Panc1 (cell line): ENCODE results near the gene TSPAN33. TPM values are rescaled to one million over a fixed set of nuclear protein-coding genes. Genes with fewer than 3 reads are reported as not detected.

Experiments
- ATAC-seq: fragments of 200-7000 bp; cut with Tn5 transposase; 2 replicates; pipeline ENCODE4 v1.9.1; 2020; ENCODE audit warnings: mild to moderate bottlenecking, moderate library complexity
- BruUV-seq: library from RNA; stranded (reverse); fragments of 400-500 nt; replicated peaks from 2 replicates; lab custom pipeline; 2021; lab: Mats Ljungman, UMichigan
- CTCF ChIA-PET: fragments of 300-600 bp; sonication (Branson Sonifier 250); formaldehyde crosslinking; loops from one replicate; lab custom pipeline; 2022; ENCODE audit warnings: antibody characterized with exemption; lab: Charles Lee
- POLR2A ChIA-PET: fragments of 300-600 bp; sonication (Branson Sonifier 250); formaldehyde crosslinking; loops from one replicate; lab custom pipeline; 2022; ENCODE audit warnings: antibody characterized with exemption; lab: Charles Lee
- DNase-seq: peaks from one replicate; pipeline ENCODE4 v3.0.0-alpha.2; 2010; ENCODE audit warnings: low read depth, low spot score
- H3K27ac ChIP-seq: 2 replicates; pipeline ENCODE4 v1.5.1; 2011; ENCODE audit warnings: mild to moderate bottlenecking, low read length, inconsistent platforms
- H3K27me3 ChIP-seq: fragments of 200-500 bp; sonication (Bioruptor generic); 2 replicates; pipeline ENCODE4 v1.6.0; 2014; ENCODE audit warnings: low read length, inconsistent platforms; ENCODE audit not compliant: control insufficient read depth, insufficient read depth
- H3K36me3 ChIP-seq: fragments of 200-500 bp; sonication (Bioruptor generic); 2 replicates; pipeline ENCODE4 v1.5.1; 2014; ENCODE audit warnings: inconsistent platforms, mild to moderate bottlenecking, low read length, moderate library complexity; ENCODE audit not compliant: control insufficient read depth, insufficient read depth
- H3K4me1 ChIP-seq: 2 replicates; pipeline ENCODE4 v1.5.1; 2011; ENCODE audit warnings: inconsistent platforms, mild to moderate bottlenecking, low read length, moderate library complexity; ENCODE audit not compliant: control insufficient read depth, insufficient read depth
- H3K4me3 ChIP-seq, 2 experiments: 2 replicates each; pipeline ENCODE4 v1.5.1; 2011 to 2012; ENCODE audit warnings: low read depth in 2 of 2, low read length in 2 of 2, mild to moderate bottlenecking in 2 of 2, inconsistent platforms in 1 of 2, moderate library complexity in 1 of 2
- H3K9me3 ChIP-seq: fragments of 200-500 bp; sonication (Bioruptor generic); 2 replicates; pipeline ENCODE4 v1.5.1; 2014; ENCODE audit warnings: low read depth, mild to moderate bottlenecking, inconsistent platforms, low read length, moderate library complexity; ENCODE audit not compliant: control insufficient read depth, insufficient read depth
- CTCF ChIP-seq: fragments of 450-650 bp; IDR thresholded peaks from 2 replicates; pipeline ENCODE4 v1.5.1; 2017; ENCODE audit warnings: mild to moderate bottlenecking
- POLR2AphosphoS5 ChIP-seq: IDR thresholded peaks from 2 replicates; pipeline ENCODE4 v1.6.1; 2012; ENCODE audit warnings: mild to moderate bottlenecking, low read depth, low read length, moderate library complexity
- REST ChIP-seq, 2 experiments: IDR thresholded peaks; 2 replicates each; pipeline ENCODE4 v1.6.1; 2011 to 2012; ENCODE audit warnings: low read depth in 2 of 2, control low read depth in 1 of 2, low read length in 1 of 2, mild to moderate bottlenecking in 1 of 2, moderate library complexity in 1 of 2; ENCODE audit not compliant: insufficient read depth in 1 of 2
- SIN3A ChIP-seq: IDR thresholded peaks from 2 replicates; pipeline ENCODE4 v1.6.1; 2012; ENCODE audit warnings: low read depth, mild to moderate bottlenecking, low read length, moderate library complexity, borderline replicate concordance; ENCODE audit not compliant: insufficient read depth
- TCF7L2 ChIP-seq: IDR thresholded peaks from 2 replicates; pipeline ENCODE4 v1.6.1; 2011; ENCODE audit warnings: mild to moderate bottlenecking, low read depth, low read length, inconsistent platforms
- in situ Hi-C: cut with HindIII; loops from 2 replicates; pipeline ENCODE4 v1.10.0; 2016; ENCODE audit warnings: low sequenced_read_pairs, low pct_unique_long_range_greater_than_20kb
- intact Hi-C: fragments of 100-400 bp; cut with micrococcal nuclease; formaldehyde crosslinking; loops from one replicate; pipeline ENCODE4 v1.10.0; 2022; ENCODE audit not compliant: unreplicated experiment
- total RNA-seq: library from RNA; stranded (reverse); gene quantifications from one replicate; pipeline ENCODE4 v1.2.1, GENCODE V29; 2021; ENCODE audit not compliant: unreplicated experiment

TSPAN33 gene
- total RNA-seq, 1 experiment from 2014 or later = 5.4 TPM

- in situ Hi-C loops (no loop called here), intact Hi-C loops (loop anchor here (10.0 kb wide), 1 partner anchor 164 kb away; the partner anchor contains the start of gene IRF5)
- no peaks in the 10 kb centered on the region for H3K4me1 ChIP-seq
- H3K9me3 ChIP-seq = no peaks in the 10 kb centered on the region
- ATAC-seq (no peak), DNase-seq (no peak)
- BruUV-seq = no TSS peak
- no peaks in the 10 kb centered on the region for H3K36me3 ChIP-seq
- ChIA-PET CTCF (no interaction called here), POLR2A (no interaction called here)
- H3K4me3 ChIP-seq = no peak overlapping the region
- H3K27me3 ChIP-seq = peaks cover 3% of the 10 kb centered on the region; the same call in 1 of the 2 replicates
- H3K27ac ChIP-seq = no peak overlapping the region
- TF ChIP-seq POLR2AphosphoS5 (no peak), SIN3A (no peak), CTCF (no peak), REST (IDR thresholded peaks at IDR 0.05; ENCODE audit: insufficient read depth in 1 of 2, low read depth in 2 of 2, low read length in 1 of 2) (no peak; a peak in 1 of 4 replicates), TCF7L2 (no peak)
Observed at GRCh38 chr7:129098409-129099084, 46.0 kb upstream of the TSPAN33 start.

GRCh38 chr7:129100827-129101166, 43.7 kb upstream of the TSPAN33 start:
- Histone ChIP-seq H3K27ac (no peak overlapping the region), H3K36me3 (no peaks in the 10 kb centered on the region), H3K4me3 (no peak overlapping the region), H3K9me3 (no peaks in the 10 kb centered on the region), H3K27me3 (peaks cover 3% of the 10 kb centered on the region; the same call in 1 of the 2 replicates), H3K4me1 (no peaks in the 10 kb centered on the region)
- no TSS peak for BruUV-seq
- ATAC-seq (no peak), DNase-seq (no peak)
- in situ Hi-C loops (no loop called here), intact Hi-C loops (no loop called here)
- ChIA-PET POLR2A (no interaction called here), CTCF (no interaction called here)
- TF ChIP-seq SIN3A = no peak
- no peak for TF ChIP-seq REST (IDR thresholded peaks at IDR 0.05; ENCODE audit: insufficient read depth in 1 of 2, low read depth in 2 of 2, low read length in 1 of 2)
- no peak for TF ChIP-seq POLR2AphosphoS5
- no peak for TF ChIP-seq CTCF
- TF ChIP-seq TCF7L2 = no peak
